ENCODE measurements around the gene CYTH1.

- TF ChIP-seq CTCF (IDR thresholded peaks at IDR 0.05; ENCODE audit: insufficient read depth, low read depth, low read length) = no peak
- no peak for TF ChIP-seq EZH2 (IDR thresholded peaks at IDR 0.05; ENCODE audit: insufficient read depth, low read length)
These were observed 20.2 kb downstream of the CYTH1 start for GRCh38 chr17:78761789-78762406.

All from astrocyte (in vitro differentiated cells and primary cell).